ENCODE data around the gene ZNF57.

ZNF57 gene

DNA sequence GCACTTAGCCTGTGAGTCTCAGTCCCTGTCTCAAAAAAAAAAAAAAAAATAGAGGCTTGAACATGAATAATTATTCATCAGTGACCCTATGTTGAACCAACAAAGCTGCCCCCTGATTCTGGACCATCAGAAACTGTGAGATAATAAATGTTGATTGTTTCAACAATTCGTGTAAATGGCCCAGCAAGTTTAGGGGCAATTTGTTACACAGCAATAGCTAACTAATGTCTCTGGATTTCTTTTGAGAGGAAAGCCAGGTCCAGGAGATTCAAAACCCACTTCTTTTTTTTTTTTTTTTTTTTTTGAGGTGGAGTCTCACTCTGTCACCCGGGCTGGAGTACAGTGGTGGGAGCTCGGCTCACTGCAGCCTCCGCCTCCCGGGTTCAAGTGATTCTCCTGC lies 64.1 kb downstream of the ZNF57 start:
- no peaks in the 10 kb centered on the region for H3K9me3 ChIP-seq (ENCODE audit: low read length)
- H3K4me1 ChIP-seq (ENCODE audit: insufficient read depth, low read length): no peaks in the 10 kb centered on the region
- H3K9ac ChIP-seq (ENCODE audit: low read length): no peak overlapping the region
- H3K27me3 ChIP-seq (ENCODE audit: control insufficient read depth in 1 of 2, insufficient read depth in 2 of 2, low read length in 2 of 2): no peaks in the 10 kb centered on the region
- no peak overlapping the region for H3K27ac ChIP-seq (ENCODE audit: low read depth, low read length)
- H3K36me3 ChIP-seq (ENCODE audit: insufficient read depth, low read length): no peaks in the 10 kb centered on the region
- no peak overlapping the region for H3K4me3 ChIP-seq (ENCODE audit: low read depth in 1 of 2, low read length in 2 of 2)

DNA sequence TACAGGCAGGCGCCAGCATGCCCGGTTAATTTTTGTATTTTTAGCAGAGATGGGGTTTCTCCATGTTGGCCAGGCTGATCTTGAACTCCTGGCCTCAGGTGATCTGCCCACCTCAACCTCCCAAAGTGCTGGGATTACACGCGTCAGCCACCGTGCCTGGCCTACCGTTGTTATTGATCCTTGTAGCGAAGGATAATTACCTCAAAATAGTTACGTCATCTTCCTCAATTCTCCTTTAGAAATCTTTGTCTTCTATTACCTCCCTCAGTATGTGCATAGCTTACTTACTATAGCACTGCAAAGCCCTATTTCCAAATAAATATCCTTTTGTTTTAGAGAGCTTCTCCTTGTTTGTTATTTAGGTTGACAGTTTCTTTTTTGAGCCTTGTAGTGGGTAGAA lies 67.2 kb downstream of the ZNF57 start:
- Histone ChIP-seq H3K27ac (ENCODE audit: low read depth, low read length) (no peak overlapping the region), H3K27me3 (ENCODE audit: control insufficient read depth in 1 of 2, insufficient read depth in 2 of 2, low read length in 2 of 2) (no peaks in the 10 kb centered on the region), H3K4me3 (ENCODE audit: low read depth in 1 of 2, low read length in 2 of 2) (no peak overlapping the region), H3K9ac (ENCODE audit: low read length) (no peak overlapping the region), H3K9me3 (ENCODE audit: low read length) (no peaks in the 10 kb centered on the region), H3K36me3 (ENCODE audit: insufficient read depth, low read length) (no peaks in the 10 kb centered on the region), H3K4me1 (ENCODE audit: insufficient read depth, low read length) (no peaks in the 10 kb centered on the region)
